ENCODE data around the gene TNNC2. TPM values are rescaled to one million over a fixed set of nuclear protein-coding genes. Genes with fewer than 3 reads are reported as not detected.

The TNNC2 gene
- total and polyA plus RNA-seq, 2 experiments from 2014 or later, result 0.83 TPM; not detected in 1

DNA sequence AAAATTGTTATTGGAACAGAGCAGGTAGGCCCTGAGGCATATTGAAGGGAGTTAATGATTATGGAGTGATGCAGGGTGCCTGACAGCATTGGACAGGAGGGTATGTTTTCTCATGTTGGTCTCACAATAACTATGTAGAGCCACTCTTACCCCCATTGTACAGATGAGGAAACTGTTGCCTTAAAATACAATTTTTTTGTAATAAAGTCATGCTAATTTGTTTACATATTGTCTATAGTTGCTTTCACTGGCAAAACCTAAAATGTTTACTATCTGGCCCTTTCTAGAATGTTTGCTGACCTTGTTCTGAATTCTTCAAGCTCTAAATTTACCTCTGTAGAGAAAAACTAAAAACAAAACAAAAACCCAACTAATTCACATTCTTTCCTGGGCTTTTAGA, 24.4 kb upstream of the TNNC2 start:
- H3K36me3 ChIP-seq (ENCODE audit: low read depth), result peaks cover 10% of the 10 kb centered on the region
- TF ChIP-seq EZH2phosphoT487 (IDR thresholded peaks at IDR 0.05; ENCODE audit: insufficient read depth, low read depth), result no peak
- no peak for TF ChIP-seq EZH2 (IDR thresholded peaks at IDR 0.05; ENCODE audit: insufficient read depth, poor library complexity, severe bottlenecking)
- no peaks in the 10 kb centered on the region for H4K20me1 ChIP-seq (ENCODE audit: insufficient read depth)
- peaks cover 7% of the 10 kb centered on the region; the same call in 1 of the 2 replicates for H3K4me1 ChIP-seq (ENCODE audit: insufficient read depth)
- in situ Hi-C loops (cut with MboI), result no loop called here
- no peak overlapping the region for H3K4me3 ChIP-seq
- H3K27ac ChIP-seq, result no peak overlapping the region
- H3K9ac ChIP-seq, result no peak overlapping the region
- H3F3A ChIP-seq (ENCODE audit: insufficient read depth), result 0 out of 2 replicates have a peak, but pooled peaks cover 10% of the 10 kb centered on the region
- no peak overlapping the region for H3K4me2 ChIP-seq (ENCODE audit: unreplicated experiment)
- H3K9me3 ChIP-seq (ENCODE audit: low read depth), result no peaks in the 10 kb centered on the region
- H2AFZ ChIP-seq, result no peak overlapping the region
- DNase-seq, result no peak
- no peaks in the 10 kb centered on the region for H3K27me3 ChIP-seq (replicated peaks; ENCODE audit: insufficient read depth)
- no peaks in the 10 kb centered on the region for H3K9me2 ChIP-seq (ENCODE audit: insufficient read depth)
- peaks cover 32% of the 10 kb centered on the region for H3K79me2 ChIP-seq (ENCODE audit: insufficient read depth)

DNA sequence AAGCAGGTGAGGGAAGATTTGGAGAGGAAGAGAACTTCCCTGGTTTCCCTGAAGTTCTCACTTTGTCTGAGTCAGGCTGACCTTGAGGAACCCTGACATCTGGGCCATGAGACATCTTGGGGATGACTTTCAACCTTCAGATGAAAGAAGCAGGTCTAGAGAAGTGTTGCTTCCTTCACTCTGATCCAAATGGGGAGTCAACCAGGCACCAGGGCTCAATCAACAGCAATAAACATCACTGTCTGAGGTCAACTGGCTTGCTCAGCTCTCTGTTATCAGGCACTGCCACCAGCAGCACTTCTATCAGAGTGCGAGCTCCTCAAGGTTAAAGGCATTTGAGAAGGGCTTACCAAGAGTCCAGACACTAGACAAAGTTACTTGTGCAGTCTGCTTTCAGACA, 23.8 kb upstream of the TNNC2 start:
- Histone ChIP-seq H3K9me3 (ENCODE audit: low read depth) (no peaks in the 10 kb centered on the region), H3K4me3 (no peak overlapping the region), H3F3A (ENCODE audit: insufficient read depth) (0 out of 2 replicates have a peak, but pooled peaks cover 10% of the 10 kb centered on the region), H3K9ac (no peak overlapping the region), H3K27ac (no peak overlapping the region), H3K9me2 (ENCODE audit: insufficient read depth) (no peaks in the 10 kb centered on the region), H3K4me1 (ENCODE audit: insufficient read depth) (peaks cover 2% of the 10 kb centered on the region; the same call in 1 of the 2 replicates), H3K27me3 (replicated peaks; ENCODE audit: insufficient read depth) (no peaks in the 10 kb centered on the region), H4K20me1 (ENCODE audit: insufficient read depth) (no peaks in the 10 kb centered on the region), H2AFZ (no peak overlapping the region), H3K4me2 (ENCODE audit: unreplicated experiment) (no peak overlapping the region), H3K36me3 (ENCODE audit: low read depth) (peaks cover 12% of the 10 kb centered on the region), H3K79me2 (ENCODE audit: insufficient read depth) (peaks cover 27% of the 10 kb centered on the region)
- TF ChIP-seq EZH2 (IDR thresholded peaks at IDR 0.05; ENCODE audit: insufficient read depth, poor library complexity, severe bottlenecking) (no peak), EZH2phosphoT487 (IDR thresholded peaks at IDR 0.05; ENCODE audit: insufficient read depth, low read depth) (no peak)
- 95 to 100% methylated on average over 1 of the region's 1 CpG for whole genome bisulfite sequencing, 2 experiments (ENCODE audit: low coverage in 1 of 2, low lambda C conversion rate in 2 of 2, missing lambda C conversion rate in 2 of 2)
- DNase-seq, result no peak
- in situ Hi-C loops (cut with MboI), result no loop called here

DNA sequence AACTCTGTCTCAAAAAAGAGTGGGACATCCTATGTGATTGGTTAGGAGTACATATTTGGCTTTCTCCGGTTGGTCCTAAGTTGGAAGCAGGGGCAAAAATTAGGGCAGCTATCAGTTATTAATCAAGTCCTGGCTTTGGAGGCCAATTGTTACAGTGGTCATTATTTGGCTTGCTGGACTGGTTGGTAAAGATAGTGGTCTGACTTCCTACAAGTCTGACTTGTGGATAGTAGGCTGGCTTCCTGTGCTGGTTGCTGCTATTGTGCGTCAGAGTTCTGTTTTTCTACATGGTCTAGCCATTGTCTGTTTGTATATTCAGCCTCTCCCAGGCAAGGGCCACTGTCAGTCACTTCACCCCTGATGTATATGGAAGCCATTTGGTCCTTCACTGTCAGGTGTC, 23.1 kb upstream of the TNNC2 start:
- Histone ChIP-seq H3K4me1 (ENCODE audit: insufficient read depth) (no peaks in the 10 kb centered on the region), H3K36me3 (ENCODE audit: low read depth) (peaks cover 12% of the 10 kb centered on the region), H3K4me2 (ENCODE audit: unreplicated experiment) (no peak overlapping the region), H2AFZ (no peak overlapping the region), H3K9me3 (ENCODE audit: low read depth) (no peaks in the 10 kb centered on the region), H4K20me1 (ENCODE audit: insufficient read depth) (no peaks in the 10 kb centered on the region), H3K9me2 (ENCODE audit: insufficient read depth) (no peaks in the 10 kb centered on the region), H3K9ac (no peak overlapping the region), H3K27ac (no peak overlapping the region), H3K4me3 (no peak overlapping the region), H3F3A (ENCODE audit: insufficient read depth) (0 out of 2 replicates have a peak, but pooled peaks cover 10% of the 10 kb centered on the region), H3K27me3 (replicated peaks; ENCODE audit: insufficient read depth) (no peaks in the 10 kb centered on the region), H3K79me2 (ENCODE audit: insufficient read depth) (peaks cover 20% of the 10 kb centered on the region)
- 97% methylated on average over 2 of the region's 2 CpGs for WGBS, 2 experiments (ENCODE audit: low coverage in 1 of 2, low lambda C conversion rate in 2 of 2, missing lambda C conversion rate in 2 of 2)
- DNase-seq, result no peak
- no peak for TF ChIP-seq EZH2 (IDR thresholded peaks at IDR 0.05; ENCODE audit: insufficient read depth, poor library complexity, severe bottlenecking)
- TF ChIP-seq EZH2phosphoT487 (IDR thresholded peaks at IDR 0.05; ENCODE audit: insufficient read depth, low read depth), result no peak
- in situ Hi-C loops (cut with MboI), result no loop called here

DNA sequence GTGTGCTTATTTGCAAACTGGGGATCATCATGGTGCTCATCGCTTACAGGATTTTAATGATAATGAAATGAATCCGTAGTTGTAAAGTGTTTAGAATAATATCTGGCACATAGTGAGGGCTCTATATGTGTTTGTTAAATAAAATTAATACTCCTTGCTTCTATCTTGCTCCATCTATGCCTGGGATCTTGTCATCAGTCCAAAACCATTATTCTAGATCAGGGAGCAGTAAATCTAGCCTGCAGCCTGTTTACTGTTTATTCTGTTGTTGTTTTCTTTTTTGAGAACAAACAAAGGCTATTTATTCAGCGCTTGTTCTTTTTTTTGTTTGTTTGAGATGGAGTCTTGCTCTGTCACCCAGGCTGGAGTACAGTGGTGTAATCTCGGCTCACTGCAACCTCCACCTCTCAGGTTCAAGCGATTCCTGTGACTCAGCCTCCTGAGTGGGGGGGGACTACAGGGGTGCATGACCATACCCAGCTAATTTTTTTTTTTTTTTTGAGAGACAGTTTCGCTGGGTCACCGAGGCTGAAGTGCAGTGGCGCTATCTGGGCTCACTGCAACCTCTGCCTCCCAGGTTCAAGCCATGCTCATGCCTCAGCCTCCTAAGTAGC, 22.0 kb upstream of the TNNC2 start:
- Histone ChIP-seq H3K4me2 (ENCODE audit: unreplicated experiment) (no peak overlapping the region), H3K9me2 (ENCODE audit: insufficient read depth) (no peaks in the 10 kb centered on the region), H2AFZ (no peak overlapping the region), H3K27ac (no peak overlapping the region), H3F3A (ENCODE audit: insufficient read depth) (0 out of 2 replicates have a peak, but pooled peaks cover 10% of the 10 kb centered on the region), H3K9ac (no peak overlapping the region), H3K79me2 (ENCODE audit: insufficient read depth) (peaks cover 8% of the 10 kb centered on the region), H4K20me1 (ENCODE audit: insufficient read depth) (no peaks in the 10 kb centered on the region), H3K9me3 (ENCODE audit: low read depth) (no peaks in the 10 kb centered on the region), H3K27me3 (replicated peaks; ENCODE audit: insufficient read depth) (no peaks in the 10 kb centered on the region), H3K4me1 (ENCODE audit: insufficient read depth) (no peaks in the 10 kb centered on the region), H3K36me3 (ENCODE audit: low read depth) (peaks cover 12% of the 10 kb centered on the region), H3K4me3 (no peak overlapping the region)
- no peak for DNase-seq
- in situ Hi-C loops (cut with MboI), result no loop called here
- 89 to 95% methylated on average over 8 of the region's 8 CpGs for WGBS, 2 experiments (ENCODE audit: low coverage in 1 of 2, low lambda C conversion rate in 2 of 2, missing lambda C conversion rate in 2 of 2)
- TF ChIP-seq EZH2 (IDR thresholded peaks at IDR 0.05; ENCODE audit: insufficient read depth, poor library complexity, severe bottlenecking) (no peak), EZH2phosphoT487 (IDR thresholded peaks at IDR 0.05; ENCODE audit: insufficient read depth, low read depth) (no peak)

All from GM23248 (cell line).